Right atrium auricular region (tissue), 2 donors: ENCODE data around the gene SYNE2. TPM values are rescaled to one million over a fixed set of nuclear protein-coding genes. Genes with fewer than 3 reads are reported as not detected.

Source experiments
- DNase-seq: peaks from one replicate; pipeline ENCODE4 v3.0.0-alpha.2; 2019; ENCODE audit warnings: low spot score
- H3K27ac ChIP-seq, 2 donors: fragments of 200-600 bp; sonication (generic); 1 replicate in 1 of 2; 2 replicates in 1 of 2; pipeline ENCODE4 v1.5.1; 2016 to 2019
- H3K27me3 ChIP-seq, 2 donors: fragments of 200-600 bp; sonication (generic); one replicate each; pipeline versions ENCODE4 v1.5.1 to v1.6.0; 2017 to 2019
- H3K36me3 ChIP-seq: fragments of 200-600 bp; sonication (generic); one replicate; pipeline ENCODE4 v1.5.1; 2016
- H3K4me1 ChIP-seq, 2 donors: fragments of 200-600 bp; sonication (generic); one replicate each; pipeline versions ENCODE4 v1.5.1 to v1.6.0; 2017 to 2019
- H3K4me3 ChIP-seq, 2 donors: fragments of 200-600 bp; sonication (generic); 1 replicate in 1 of 2; 2 replicates in 1 of 2; pipeline ENCODE4 v1.5.1; 2017 to 2019; ENCODE audit warnings: mild to moderate bottlenecking in 1 of 2, moderate library complexity in 1 of 2
- H3K9me3 ChIP-seq, 2 donors: fragments of 200-600 bp; sonication (generic); one replicate each; pipeline ENCODE4 v1.5.1; 2019
- total RNA-seq, 2 donors: library from RNA; depleted of rRNA; stranded (reverse); fragments of >200 nt; gene quantifications; one replicate each; pipeline ENCODE4 v1.1.0, GENCODE V29; 2016
- TF ChIP-seq, protein P1 (sequence below), 2 donors: fragments of 200-600 bp; sonication (generic); IDR thresholded peaks; one replicate each; pipeline ENCODE4 v1.5.1; 2019; ENCODE audit warnings: antibody characterized with exemption in 2 of 2

SYNE2 gene
- total RNA-seq, 2 donors from 2014 or later, result 149 to 202 TPM

- Histone ChIP-seq H3K36me3 (no peaks in the 10 kb centered on the region), H3K27ac (no peak overlapping the region), H3K9me3 (no peaks in the 10 kb centered on the region), H3K4me1 (peaks cover 0 to 32% of the 10 kb centered on the region in 2 donors), H3K27me3 (no peaks in the 10 kb centered on the region), H3K4me3 (no peak overlapping the region)
- no peak for DNase-seq
- TF ChIP-seq, protein P1, sequence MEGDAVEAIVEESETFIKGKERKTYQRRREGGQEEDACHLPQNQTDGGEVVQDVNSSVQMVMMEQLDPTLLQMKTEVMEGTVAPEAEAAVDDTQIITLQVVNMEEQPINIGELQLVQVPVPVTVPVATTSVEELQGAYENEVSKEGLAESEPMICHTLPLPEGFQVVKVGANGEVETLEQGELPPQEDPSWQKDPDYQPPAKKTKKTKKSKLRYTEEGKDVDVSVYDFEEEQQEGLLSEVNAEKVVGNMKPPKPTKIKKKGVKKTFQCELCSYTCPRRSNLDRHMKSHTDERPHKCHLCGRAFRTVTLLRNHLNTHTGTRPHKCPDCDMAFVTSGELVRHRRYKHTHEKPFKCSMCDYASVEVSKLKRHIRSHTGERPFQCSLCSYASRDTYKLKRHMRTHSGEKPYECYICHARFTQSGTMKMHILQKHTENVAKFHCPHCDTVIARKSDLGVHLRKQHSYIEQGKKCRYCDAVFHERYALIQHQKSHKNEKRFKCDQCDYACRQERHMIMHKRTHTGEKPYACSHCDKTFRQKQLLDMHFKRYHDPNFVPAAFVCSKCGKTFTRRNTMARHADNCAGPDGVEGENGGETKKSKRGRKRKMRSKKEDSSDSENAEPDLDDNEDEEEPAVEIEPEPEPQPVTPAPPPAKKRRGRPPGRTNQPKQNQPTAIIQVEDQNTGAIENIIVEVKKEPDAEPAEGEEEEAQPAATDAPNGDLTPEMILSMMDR (IDR thresholded peaks at IDR 0.05), result no peak
Measured at GRCh38 chr14:64201921-64202545, 349.2 kb downstream of the SYNE2 start.

GRCh38 chr14:64202716-64203115 is 349.9 kb downstream of the SYNE2 start:
- peaks cover 0 to 28% of the 10 kb centered on the region in 2 donors for H3K4me1 ChIP-seq
- no peak overlapping the region for H3K4me3 ChIP-seq
- H3K36me3 ChIP-seq, result no peaks in the 10 kb centered on the region
- TF ChIP-seq, protein P1 (IDR thresholded peaks at IDR 0.05), result no peak
- no peak overlapping the region for H3K27ac ChIP-seq
- DNase-seq, result no peak
- no peaks in the 10 kb centered on the region for H3K27me3 ChIP-seq
- no peaks in the 10 kb centered on the region for H3K9me3 ChIP-seq

DNA sequence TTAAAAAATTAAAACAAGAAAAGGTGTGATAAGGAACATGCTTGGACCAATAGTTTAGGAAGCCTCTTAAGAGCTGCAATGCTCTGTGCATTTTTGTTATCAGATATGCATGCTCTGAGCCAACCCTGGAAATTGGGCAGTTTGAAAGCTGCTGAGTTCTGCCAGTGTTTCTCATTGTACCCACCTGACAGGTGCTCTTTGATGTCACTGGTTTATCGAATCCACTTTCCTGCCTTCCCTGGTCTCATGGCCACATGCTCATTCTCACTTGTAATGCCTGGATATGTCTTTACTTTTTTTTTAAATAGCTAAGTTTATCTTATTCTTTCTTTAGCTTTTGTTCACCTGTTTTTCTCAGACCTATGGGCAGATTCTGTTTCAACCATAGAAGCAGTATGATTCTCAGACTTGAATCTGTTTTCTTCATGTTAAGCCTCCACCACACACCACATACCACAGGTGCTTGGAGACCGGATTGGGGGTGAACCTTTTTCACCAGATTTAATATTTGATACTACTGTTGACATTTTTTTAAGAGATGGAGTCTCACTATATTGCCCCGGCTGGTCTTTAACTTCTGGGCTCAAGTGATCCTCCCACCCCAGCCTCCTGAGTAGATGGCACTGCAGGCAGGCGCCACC is 350.7 kb downstream of the SYNE2 start:
- Histone ChIP-seq H3K4me3 (no peak overlapping the region), H3K4me1 (peaks cover 0 to 21% of the 10 kb centered on the region in 2 donors), H3K27me3 (no peaks in the 10 kb centered on the region), H3K9me3 (no peaks in the 10 kb centered on the region), H3K36me3 (no peaks in the 10 kb centered on the region), H3K27ac (no peak overlapping the region)
- TF ChIP-seq, protein P1 (IDR thresholded peaks at IDR 0.05), result no peak
- DNase-seq, result no peak

- TF ChIP-seq, protein P1 (IDR thresholded peaks at IDR 0.05), result no peak
- no peak for DNase-seq
Measured at GRCh38 chr14:64208261-64208660, 355.5 kb downstream of the SYNE2 start.

DNA sequence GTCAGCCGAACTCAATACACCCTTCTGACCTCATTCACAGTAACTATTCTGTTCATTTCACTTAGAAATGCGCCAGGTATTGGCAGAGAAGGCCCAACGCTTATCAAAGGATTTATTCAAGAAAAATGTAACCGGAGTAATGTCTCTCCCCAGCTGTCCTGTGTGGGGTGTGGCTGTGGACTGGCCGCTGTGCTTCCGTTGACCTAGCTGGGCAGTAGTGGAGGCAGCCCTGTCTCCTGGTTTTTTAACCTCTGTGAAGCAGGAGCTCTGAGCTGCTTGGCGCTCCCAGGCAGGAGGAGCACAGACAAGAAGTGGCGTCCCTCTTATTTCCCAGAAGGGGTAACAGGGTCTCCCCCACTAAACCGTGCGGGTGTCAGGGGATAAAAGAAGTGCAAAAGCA is 356.2 kb downstream of the SYNE2 start:
- H3K4me1 ChIP-seq, result peaks cover 0 to 39% of the 10 kb centered on the region in 2 donors
- no peaks in the 10 kb centered on the region for H3K9me3 ChIP-seq
- DNase-seq, result no peak
- no peak overlapping the region for H3K4me3 ChIP-seq
- no peaks in the 10 kb centered on the region for H3K27me3 ChIP-seq
- TF ChIP-seq, protein P1 (IDR thresholded peaks at IDR 0.05), result no peak
- peaks cover 20% of the 10 kb centered on the region for H3K36me3 ChIP-seq
- peak overlapping the region; percentile 83 to 87 for H3K27ac ChIP-seq

More at GRCh38 chr14:64208261-64208660, 355.5 kb downstream of the SYNE2 start:
- H3K36me3 ChIP-seq, result peaks cover 19% of the 10 kb centered on the region
- peak overlapping the region in 1 of 2 donors; percentile 87 for H3K27ac ChIP-seq
- H3K9me3 ChIP-seq, result no peaks in the 10 kb centered on the region
- H3K4me1 ChIP-seq, result peaks cover 0 to 34% of the 10 kb centered on the region in 2 donors
- H3K27me3 ChIP-seq, result no peaks in the 10 kb centered on the region
- H3K4me3 ChIP-seq, result no peak overlapping the region
